ENCODE measurements around the gene TFDP1. TPM values are rescaled to one million over a fixed set of nuclear protein-coding genes. Genes with fewer than 3 reads are reported as not detected.

TFDP1 gene
- total and polyA plus RNA-seq, 12 donors, result 16.4 to 51.4 (median 37.5) TPM

- Histone ChIP-seq H3K4me3 (no peak overlapping the region), H3K4me1 (peaks cover 0 to 21% (median 6%) of the 10 kb centered on the region in 9 donors), H3K27ac (peak overlapping the region in 3 of 10 donors; percentile 14 to 54 (median 46)), H3K9me3 (no peaks in the 10 kb centered on the region), H3K36me3 (peaks cover 0 to 47% (median 6%) of the 10 kb centered on the region in 9 donors), H3K27me3 (no peaks in the 10 kb centered on the region)
- peak in 1 of 8 donors; percentile 10 for ATAC-seq
- WGBS, 2 donors, result 77 to 80% methylated on average over 16 of the region's 16 CpGs
- no peak for DNase-seq
- no peak for TF ChIP-seq CTCF (IDR thresholded peaks at IDR 0.05)
- intact Hi-C loops (cut with DNase I), result loop anchor here in 1 of 10 donors (10.0 kb wide), 1 partner anchor 89 kb away; no protein-coding TSS in a partner anchor
Measured at GRCh38 chr13:113553511-113554332, 30.8 kb upstream of the TFDP1 start.

- ATAC-seq, result no peak
- WGBS, 2 donors, result 79 to 81% methylated on average over 9 of the region's 9 CpGs
- no peaks in the 10 kb centered on the region for H3K27me3 ChIP-seq
- intact Hi-C loops (cut with DNase I), result loop anchor here in 1 of 10 donors (10.0 kb wide), 1 partner anchor 90 kb away; no protein-coding TSS in a partner anchor
- H3K27ac ChIP-seq, result no peak overlapping the region
- no peaks in the 10 kb centered on the region for H3K9me3 ChIP-seq
- no peak overlapping the region for H3K4me3 ChIP-seq
- peaks cover 0 to 41% (median 6%) of the 10 kb centered on the region in 9 donors for H3K36me3 ChIP-seq
- no peak for TF ChIP-seq CTCF (IDR thresholded peaks at IDR 0.05)
- DNase-seq, result no peak
- peaks cover 0 to 18% (median 6%) of the 10 kb centered on the region in 9 donors for H3K4me1 ChIP-seq
Measured at GRCh38 chr13:113554333-113554700, 30.2 kb upstream of the TFDP1 start.

- TF ChIP-seq CTCF (IDR thresholded peaks at IDR 0.05), result no peak
- Histone ChIP-seq H3K4me3 (no peak overlapping the region), H3K27ac (no peak overlapping the region), H3K9me3 (no peaks in the 10 kb centered on the region), H3K27me3 (no peaks in the 10 kb centered on the region), H3K36me3 (peaks cover 0 to 33% (median 6%) of the 10 kb centered on the region in 9 donors), H3K4me1 (peaks cover 0 to 18% (median 6%) of the 10 kb centered on the region in 9 donors)
- ATAC-seq (no peak), DNase-seq (no peak)
- intact Hi-C loops (cut with DNase I), result loop anchor here in 2 of 10 donors (5.0 to 10.0 kb wide), 2 partner anchors 90 to 278 kb away; no protein-coding TSS in a partner anchor
- WGBS, 2 donors, result 83 to 100% methylated on average over 4 of the region's 4 CpGs
Measured at GRCh38 chr13:113555141-113555540, 29.4 kb upstream of the TFDP1 start.

- 94% methylated on average over 5 of the region's 5 CpGs for WGBS, 2 donors
- peaks cover 0 to 18% (median 6%) of the 10 kb centered on the region in 9 donors for H3K4me1 ChIP-seq
- H3K27me3 ChIP-seq, result no peaks in the 10 kb centered on the region
- no peak overlapping the region for H3K4me3 ChIP-seq
- no peaks in the 10 kb centered on the region for H3K9me3 ChIP-seq
- no peak for DNase-seq
- no peak for TF ChIP-seq CTCF (IDR thresholded peaks at IDR 0.05)
- no peak overlapping the region for H3K27ac ChIP-seq
- intact Hi-C loops (cut with DNase I), result loop anchor here in 2 of 10 donors (5.0 to 10.0 kb wide), 2 partner anchors 92 to 280 kb away; no protein-coding TSS in a partner anchor
- H3K36me3 ChIP-seq, result peaks cover 0 to 14% (median 3%) of the 10 kb centered on the region in 9 donors
- ATAC-seq, result no peak
Measured at GRCh38 chr13:113557013-113557412, 27.5 kb upstream of the TFDP1 start.

Data from heart right ventricle (tissue), 16 donors.